NCI-H82 treated with DMSO at 0.1 percent for 48 hours (cell line): ENCODE measurements around the gene RP9.

Source experiments
- DNase-seq: peaks from one replicate; lab custom pipeline; 2025; ENCODE audit not compliant: unreplicated experiment; lab: John Stamatoyannopoulos, UW

Gene RP9

GRCh38 chr7:33066771-33067170 is 42.4 kb downstream of the RP9 start:
- DNase-seq = no peak

GRCh38 chr7:33065981-33066380 is 43.2 kb downstream of the RP9 start:
- DNase-seq = no peak

- peak; percentile 94 for DNase-seq
Observed at GRCh38 chr7:33062782-33063443, 46.3 kb downstream of the RP9 start.

- peak; percentile 31 for DNase-seq
Observed at GRCh38 chr7:33062023-33062781, 47.0 kb downstream of the RP9 start, which contains the start of gene NT5C3A. Gene NT5C3A, minus strand, starts transcription at chr7:33062776. Its CDS starts 71 bp downstream, at chr7:33062705.

GRCh38 chr7:33061282-33061937 is 47.8 kb downstream of the RP9 start:
- no peak for DNase-seq

GRCh38 chr7:33059635-33060034 is 49.6 kb downstream of the RP9 start:
- DNase-seq = no peak

GRCh38 chr7:33055158-33055557 is 54.0 kb downstream of the RP9 start:
- DNase-seq = no peak

GRCh38 chr7:33054261-33054964 is 54.8 kb downstream of the RP9 start:
- no peak for DNase-seq

GRCh38 chr7:33053721-33054120 is 55.5 kb downstream of the RP9 start:
- DNase-seq = no peak

- DNase-seq = peak; percentile 18
Observed at GRCh38 chr7:33050535-33051318, 58.5 kb downstream of the RP9 start.

GRCh38 chr7:33048704-33049103 is 60.5 kb downstream of the RP9 start:
- no peak for DNase-seq

GRCh38 chr7:33048257-33048656 is 60.9 kb downstream of the RP9 start:
- no peak for DNase-seq

GRCh38 chr7:33044986-33045385 is 64.2 kb downstream of the RP9 start:
- no peak for DNase-seq
